Left lung (tissue), 10 donors: Measurements from ENCODE around the gene PTPRO. TPM values are rescaled to one million over a fixed set of nuclear protein-coding genes. Genes with fewer than 3 reads are reported as not detected.
A peak's percentile ranks its signal among the peaks of the same experiment; 100 is the strongest.

Experiments used
- ATAC-seq: fragments of 200-7000 bp; cut with Tn5 transposase; one replicate; pipeline ENCODE4 v1.9.1; 2020; ENCODE audit warnings: moderate library complexity
- DNase-seq, 4 donors: peaks; one replicate each; pipeline ENCODE4 v3.0.0-alpha.2; 2013 to 2020
- H3K27ac ChIP-seq, 2 donors: fragments of 200-600 bp; sonication (generic) in 1 of 2; one replicate each; pipeline versions ENCODE4 v1.5.0 to v1.8.0; 2020 to 2021
- H3K27me3 ChIP-seq, 2 donors: fragments of 200-600 bp; sonication (generic) in 1 of 2; one replicate each; pipeline versions ENCODE4 v1.5.0 to v1.8.0; 2020 to 2021
- H3K36me3 ChIP-seq, 2 donors: fragments of 200-600 bp; sonication (generic) in 1 of 2; one replicate each; pipeline versions ENCODE4 v1.5.0 to v1.8.0; 2020 to 2021
- H3K4me1 ChIP-seq, 2 donors: fragments of 200-600 bp; one replicate each; pipeline ENCODE4 v1.8.0; 2021
- H3K4me3 ChIP-seq, 2 donors: fragments of 200-600 bp; sonication (generic) in 1 of 2; one replicate each; pipeline versions ENCODE4 v1.5.0 to v1.8.0; 2020 to 2021; ENCODE audit warnings: mild to moderate bottlenecking in 1 of 2
- H3K9me3 ChIP-seq, 2 donors: fragments of 200-600 bp; sonication (generic) in 1 of 2; one replicate each; pipeline versions ENCODE4 v1.5.0 to v1.8.0; 2020 to 2021
- intact Hi-C, 2 donors: fragments of 100-400 bp; cut with DNase I; formaldehyde crosslinking; loops; one replicate each; pipeline versions ENCODE4 v1.11.2 to v1.14.2; 2022
- polyA plus RNA-seq, 6 donors: library from polyadenylated mRNA; unstranded; fragments of 120-200 nt; gene quantifications; one replicate each; pipeline ENCODE4 v1.2.1, GENCODE V29; 2013; ENCODE audit not compliant: insufficient read length in 6 of 6
- total RNA-seq, 2 donors: library from RNA; stranded (reverse); fragmentation: NEBNext Ultra II Directional; extraction: Animal tissue kit (Norgen Biotek cat#: 25700); gene quantifications; one replicate each; pipeline ENCODE4 v1.2.1, GENCODE V29; 2021
- TF ChIP-seq, protein P1 (sequence below), 2 donors: fragments of 200-600 bp; sonication (generic) in 1 of 2; IDR thresholded peaks; one replicate each; pipeline versions ENCODE4 v1.5.0 to v1.8.0; 2021; ENCODE audit warnings: antibody characterized with exemption in 2 of 2
- donor health status: DM: no; HTN: yes; CAD: no.
- donor health status: DM: no; HTN: no; CAD: no.

The PTPRO gene
- total and polyA plus RNA-seq, 8 donors, result 1.1 to 11.9 (median 1.7) TPM

DNA sequence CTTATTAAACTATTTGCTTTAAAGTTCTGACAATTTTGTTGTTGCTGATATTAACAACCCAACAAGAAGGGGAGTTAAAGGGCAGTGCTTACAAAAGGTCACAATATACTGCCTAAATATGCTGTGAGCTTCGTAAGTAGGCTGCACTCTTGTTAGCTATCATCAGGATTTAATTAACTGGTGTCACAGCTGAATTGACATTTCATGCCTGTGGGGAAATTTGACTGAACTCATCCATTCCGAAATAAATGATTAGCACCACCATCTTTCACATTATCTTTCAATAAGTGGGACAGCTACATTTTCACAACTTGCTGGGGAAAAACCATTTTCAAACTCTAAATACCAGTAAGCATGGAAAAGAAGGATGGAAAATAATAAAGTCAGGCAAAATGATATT, 146.6 kb downstream of the PTPRO start:
- Histone ChIP-seq H3K9me3 (no peaks in the 10 kb centered on the region), H3K27ac (no peak overlapping the region)
- TF ChIP-seq, protein P1, sequence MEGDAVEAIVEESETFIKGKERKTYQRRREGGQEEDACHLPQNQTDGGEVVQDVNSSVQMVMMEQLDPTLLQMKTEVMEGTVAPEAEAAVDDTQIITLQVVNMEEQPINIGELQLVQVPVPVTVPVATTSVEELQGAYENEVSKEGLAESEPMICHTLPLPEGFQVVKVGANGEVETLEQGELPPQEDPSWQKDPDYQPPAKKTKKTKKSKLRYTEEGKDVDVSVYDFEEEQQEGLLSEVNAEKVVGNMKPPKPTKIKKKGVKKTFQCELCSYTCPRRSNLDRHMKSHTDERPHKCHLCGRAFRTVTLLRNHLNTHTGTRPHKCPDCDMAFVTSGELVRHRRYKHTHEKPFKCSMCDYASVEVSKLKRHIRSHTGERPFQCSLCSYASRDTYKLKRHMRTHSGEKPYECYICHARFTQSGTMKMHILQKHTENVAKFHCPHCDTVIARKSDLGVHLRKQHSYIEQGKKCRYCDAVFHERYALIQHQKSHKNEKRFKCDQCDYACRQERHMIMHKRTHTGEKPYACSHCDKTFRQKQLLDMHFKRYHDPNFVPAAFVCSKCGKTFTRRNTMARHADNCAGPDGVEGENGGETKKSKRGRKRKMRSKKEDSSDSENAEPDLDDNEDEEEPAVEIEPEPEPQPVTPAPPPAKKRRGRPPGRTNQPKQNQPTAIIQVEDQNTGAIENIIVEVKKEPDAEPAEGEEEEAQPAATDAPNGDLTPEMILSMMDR (IDR thresholded peaks at IDR 0.05), result no peak

DNA sequence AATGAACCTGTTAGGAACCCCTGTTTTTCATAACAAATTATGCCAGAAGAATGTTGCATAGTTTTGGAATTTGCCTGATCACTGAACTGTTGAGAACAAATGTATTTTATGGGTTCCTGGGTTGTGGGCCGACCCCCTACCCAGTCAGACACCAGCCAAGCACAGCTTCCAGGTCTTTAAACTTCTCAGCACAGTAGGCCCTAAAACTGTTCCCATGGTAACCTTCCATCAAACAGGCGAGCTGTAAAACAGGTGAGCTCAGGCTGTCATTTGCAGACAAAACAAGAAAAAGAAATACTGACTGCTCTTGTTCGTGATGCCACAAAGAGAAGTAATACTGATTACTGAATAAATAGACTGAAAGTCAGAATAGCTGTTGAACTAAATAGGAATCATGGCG, 147.0 kb downstream of the PTPRO start:
- H3K4me1 ChIP-seq, result no peaks in the 10 kb centered on the region
- intact Hi-C loops, result no loop called here
- H3K4me3 ChIP-seq, result no peak overlapping the region
- DNase-seq (no peak), ATAC-seq (no peak)
- H3K27ac ChIP-seq, result no peak overlapping the region
- TF ChIP-seq, protein P1 (IDR thresholded peaks at IDR 0.05), result no peak
- no peaks in the 10 kb centered on the region for H3K9me3 ChIP-seq
- no peaks in the 10 kb centered on the region for H3K27me3 ChIP-seq
- no peaks in the 10 kb centered on the region for H3K36me3 ChIP-seq

More for the DNA sequence above, 146.6 kb downstream of the PTPRO start:
- Histone ChIP-seq H3K4me1 (no peaks in the 10 kb centered on the region), H3K27me3 (no peaks in the 10 kb centered on the region), H3K36me3 (no peaks in the 10 kb centered on the region), H3K4me3 (no peak overlapping the region)
- intact Hi-C loops, result no loop called here
- no peak for DNase-seq
- ATAC-seq, result no peak

DNA sequence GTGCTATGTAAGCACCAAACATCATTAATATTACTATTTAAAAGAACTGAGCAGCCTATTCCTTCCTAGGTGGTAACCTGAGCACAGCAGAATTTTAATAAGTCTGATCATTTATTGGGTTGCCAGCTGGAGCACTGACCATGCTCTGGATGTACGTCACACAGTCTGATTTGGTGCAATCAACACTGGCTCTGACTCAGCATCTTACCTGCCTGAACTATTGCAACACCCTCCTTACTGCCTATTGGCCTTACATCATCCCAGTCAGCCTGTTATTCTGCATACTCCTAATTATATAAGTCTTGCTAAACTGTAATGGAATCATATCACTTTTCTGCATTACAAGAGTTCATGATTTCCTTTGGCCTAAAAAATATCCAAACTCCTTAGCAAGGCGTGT, 149.7 kb downstream of the PTPRO start:
- intact Hi-C loops, result no loop called here
- ATAC-seq, result peak; percentile 66

DNA sequence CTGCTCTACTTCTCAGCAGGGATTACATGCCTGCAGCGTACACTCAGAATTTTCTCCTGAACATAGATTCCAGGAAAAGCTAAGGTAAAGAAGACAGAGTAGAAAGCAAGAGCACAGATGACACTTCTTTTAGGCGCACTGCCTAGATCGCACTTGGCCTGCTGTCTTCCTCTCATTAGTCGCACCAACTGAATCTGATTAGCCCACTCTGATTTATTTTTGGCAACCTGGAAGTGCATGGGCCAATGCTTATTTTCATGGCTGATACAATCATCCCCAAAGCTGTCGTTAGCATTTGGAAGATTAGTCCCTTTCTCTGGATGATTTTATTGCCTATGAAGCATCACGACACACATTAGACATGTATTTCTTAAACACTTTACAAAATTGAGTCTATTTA, 152.5 kb downstream of the PTPRO start:
- intact Hi-C loops, result no loop called here
- H3K36me3 ChIP-seq, result no peaks in the 10 kb centered on the region
- no peak overlapping the region for H3K27ac ChIP-seq
- H3K9me3 ChIP-seq, result no peaks in the 10 kb centered on the region
- TF ChIP-seq, protein P1 (IDR thresholded peaks at IDR 0.05), result no peak
- no peaks in the 10 kb centered on the region for H3K27me3 ChIP-seq
- DNase-seq, result no peak
- no peak overlapping the region for H3K4me3 ChIP-seq
- no peak for ATAC-seq
- H3K4me1 ChIP-seq, result no peaks in the 10 kb centered on the region

More for the DNA sequence above, 149.7 kb downstream of the PTPRO start:
- no peaks in the 10 kb centered on the region for H3K4me1 ChIP-seq
- TF ChIP-seq, protein P1 (IDR thresholded peaks at IDR 0.05), result no peak
- H3K27ac ChIP-seq, result no peak overlapping the region
- no peaks in the 10 kb centered on the region for H3K9me3 ChIP-seq
- no peaks in the 10 kb centered on the region for H3K36me3 ChIP-seq
- no peak overlapping the region for H3K4me3 ChIP-seq
- no peak for DNase-seq
- no peaks in the 10 kb centered on the region for H3K27me3 ChIP-seq

DNA sequence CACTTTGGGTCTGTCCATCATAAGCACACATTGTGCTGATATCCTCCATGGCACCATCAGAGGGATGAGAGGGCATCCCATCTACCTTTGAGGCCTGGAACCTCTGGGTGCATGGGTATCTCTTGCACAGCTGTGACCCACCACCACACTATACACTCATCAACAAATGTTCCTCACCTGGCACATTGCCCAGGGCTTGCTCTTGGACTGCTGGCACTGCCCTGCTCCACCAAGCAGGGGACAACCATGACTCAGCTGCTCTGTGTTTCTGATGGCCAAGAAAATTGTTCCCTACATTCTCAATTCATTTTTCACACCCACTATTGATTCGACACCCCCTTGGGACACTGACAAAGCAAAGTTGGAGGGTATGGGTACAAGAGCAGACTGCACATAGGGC, 155.5 kb downstream of the PTPRO start:
- DNase-seq, result no peak
- intact Hi-C loops, result no loop called here

More for the DNA sequence above, 155.5 kb downstream of the PTPRO start:
- TF ChIP-seq, protein P1 (IDR thresholded peaks at IDR 0.05), result no peak
- Histone ChIP-seq H3K4me1 (no peaks in the 10 kb centered on the region), H3K27me3 (no peaks in the 10 kb centered on the region), H3K27ac (no peak overlapping the region), H3K9me3 (no peaks in the 10 kb centered on the region), H3K4me3 (no peak overlapping the region), H3K36me3 (no peaks in the 10 kb centered on the region)
- no peak for ATAC-seq
